ENCODE results near the gene FOCAD.

FOCAD gene

DNA sequence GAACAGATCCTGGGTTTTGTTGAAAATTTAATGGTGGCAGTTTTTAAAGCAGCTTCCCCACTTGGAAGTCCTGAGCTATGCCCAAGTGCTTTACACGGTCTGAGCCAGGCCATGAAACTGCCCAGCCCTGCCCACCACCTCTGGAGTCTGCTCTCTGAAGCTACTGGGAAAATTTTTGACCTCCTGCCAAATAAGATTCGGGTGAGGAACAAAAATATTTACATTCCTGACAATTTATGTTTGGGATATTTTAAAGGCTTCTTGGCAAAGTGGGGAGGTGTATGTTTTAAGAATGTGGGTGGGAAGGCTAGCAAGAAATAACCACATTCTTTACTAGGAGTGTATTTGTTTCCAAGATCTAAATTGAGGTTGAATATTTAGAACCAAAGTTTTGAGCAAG lies 297.4 kb downstream of the FOCAD start:
- DNase-seq (ENCODE audit: low read depth) = peak; percentile 79
- no peak overlapping the region for H3K4me3 ChIP-seq (replicated peaks; ENCODE audit: low read depth, low read length)

DNA sequence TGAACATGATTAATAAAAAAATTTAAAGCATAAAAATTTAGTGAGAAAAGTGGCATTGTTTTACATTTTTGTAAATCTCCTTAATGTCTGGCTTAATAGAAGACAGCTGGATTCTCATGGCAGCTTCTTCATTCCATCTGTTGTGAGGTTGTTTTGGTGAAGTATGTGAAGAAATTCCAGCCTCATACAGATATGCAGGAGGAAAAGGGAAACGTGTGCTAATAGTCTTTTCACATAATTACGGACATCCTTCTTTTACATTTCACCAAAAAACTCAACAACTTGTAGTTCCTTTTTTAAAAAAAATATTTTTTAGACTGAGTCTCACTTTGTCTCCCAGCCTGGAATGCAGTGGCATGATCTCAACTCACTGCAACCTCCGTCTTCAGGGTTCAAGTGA lies 300.4 kb downstream of the FOCAD start:
- no peak for DNase-seq (ENCODE audit: low read depth)
- no peak overlapping the region for H3K4me3 ChIP-seq (replicated peaks; ENCODE audit: low read depth, low read length)
- TF ChIP-seq, protein P1, sequence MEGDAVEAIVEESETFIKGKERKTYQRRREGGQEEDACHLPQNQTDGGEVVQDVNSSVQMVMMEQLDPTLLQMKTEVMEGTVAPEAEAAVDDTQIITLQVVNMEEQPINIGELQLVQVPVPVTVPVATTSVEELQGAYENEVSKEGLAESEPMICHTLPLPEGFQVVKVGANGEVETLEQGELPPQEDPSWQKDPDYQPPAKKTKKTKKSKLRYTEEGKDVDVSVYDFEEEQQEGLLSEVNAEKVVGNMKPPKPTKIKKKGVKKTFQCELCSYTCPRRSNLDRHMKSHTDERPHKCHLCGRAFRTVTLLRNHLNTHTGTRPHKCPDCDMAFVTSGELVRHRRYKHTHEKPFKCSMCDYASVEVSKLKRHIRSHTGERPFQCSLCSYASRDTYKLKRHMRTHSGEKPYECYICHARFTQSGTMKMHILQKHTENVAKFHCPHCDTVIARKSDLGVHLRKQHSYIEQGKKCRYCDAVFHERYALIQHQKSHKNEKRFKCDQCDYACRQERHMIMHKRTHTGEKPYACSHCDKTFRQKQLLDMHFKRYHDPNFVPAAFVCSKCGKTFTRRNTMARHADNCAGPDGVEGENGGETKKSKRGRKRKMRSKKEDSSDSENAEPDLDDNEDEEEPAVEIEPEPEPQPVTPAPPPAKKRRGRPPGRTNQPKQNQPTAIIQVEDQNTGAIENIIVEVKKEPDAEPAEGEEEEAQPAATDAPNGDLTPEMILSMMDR (IDR thresholded peaks at IDR 0.05; ENCODE audit: low read length, missing control alignments) = no peak

More for the DNA sequence above, 297.4 kb downstream of the FOCAD start:
- TF ChIP-seq, protein P1 (IDR thresholded peaks at IDR 0.05; ENCODE audit: low read length, missing control alignments) = no peak

DNA sequence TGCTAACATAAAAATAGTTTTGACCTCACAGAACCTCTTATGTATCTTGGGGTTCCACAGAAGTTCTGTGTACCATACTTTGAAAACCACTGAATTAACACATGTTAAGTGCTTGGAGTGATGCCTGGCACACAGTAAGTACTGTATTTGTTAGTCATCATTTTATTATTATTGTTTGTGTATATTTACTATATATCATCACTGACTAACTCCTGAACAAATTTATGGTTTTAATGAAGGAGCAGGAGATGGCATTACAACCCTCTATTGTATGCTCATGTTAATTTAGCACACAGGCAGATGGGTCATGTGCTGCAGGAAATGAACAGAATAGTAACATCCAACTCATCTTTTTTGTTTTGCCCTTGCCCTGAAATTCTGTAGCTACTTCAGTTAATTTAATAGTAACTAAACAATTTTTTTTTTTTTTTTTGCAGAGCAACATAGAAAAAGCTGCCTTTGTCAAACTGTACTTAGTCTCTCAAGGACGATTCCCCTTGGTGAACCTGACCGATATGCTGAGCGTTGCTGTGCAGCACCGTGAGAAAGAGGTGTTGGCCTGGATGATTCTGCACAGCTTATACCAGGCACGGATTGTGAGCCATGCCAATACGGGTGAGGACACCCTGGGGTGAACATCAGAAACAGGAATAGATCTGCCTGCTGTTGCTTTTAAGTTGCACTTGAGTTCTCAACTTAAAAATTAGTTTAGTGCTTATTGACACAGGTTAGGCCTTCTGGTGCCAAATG lies 302.0 kb downstream of the FOCAD start:
- H3K4me3 ChIP-seq (replicated peaks; ENCODE audit: low read depth, low read length) = no peak overlapping the region
- DNase-seq (ENCODE audit: low read depth) = no peak
- TF ChIP-seq, protein P1 (IDR thresholded peaks at IDR 0.05; ENCODE audit: low read length, missing control alignments) = no peak

DNA sequence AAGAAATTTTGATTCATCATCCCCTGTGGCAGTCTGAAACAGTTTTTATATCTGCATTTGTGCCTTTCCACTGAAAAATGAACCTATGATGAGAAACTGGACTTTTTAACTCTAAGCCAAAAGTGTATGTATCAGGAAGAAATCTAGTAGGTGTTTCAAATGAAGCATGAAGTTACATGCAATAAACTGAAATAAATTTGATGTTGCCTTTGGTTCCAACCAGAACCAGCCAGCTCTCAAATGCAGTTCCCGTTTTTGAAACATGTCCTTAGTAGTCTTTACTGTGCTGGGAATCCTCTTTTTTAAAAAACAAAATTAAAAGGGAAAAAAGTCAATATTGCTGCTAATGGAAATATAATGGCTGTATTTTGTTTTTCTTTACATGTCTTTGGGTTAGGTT lies 303.5 kb downstream of the FOCAD start:
- no peak for DNase-seq (ENCODE audit: low read depth)
- no peak overlapping the region for H3K4me3 ChIP-seq (replicated peaks; ENCODE audit: low read depth, low read length)
- TF ChIP-seq, protein P1 (IDR thresholded peaks at IDR 0.05; ENCODE audit: low read length, missing control alignments) = no peak

GRCh38 chr9:20988061-20988460 lies 304.0 kb downstream of the FOCAD start:
- TF ChIP-seq, protein P1 (IDR thresholded peaks at IDR 0.05; ENCODE audit: low read length, missing control alignments) = no peak
- no peak overlapping the region for H3K4me3 ChIP-seq (replicated peaks; ENCODE audit: low read depth, low read length)
- no peak for DNase-seq (ENCODE audit: low read depth)

- TF ChIP-seq, protein P1 (IDR thresholded peaks at IDR 0.05; ENCODE audit: low read length, missing control alignments) = no peak
- no peak overlapping the region for H3K4me3 ChIP-seq (replicated peaks; ENCODE audit: low read depth, low read length)
- peak; percentile 46 for DNase-seq (ENCODE audit: low read depth)
These were observed 304.7 kb downstream of the FOCAD start for GRCh38 chr9:20988671-20989315.

Measured in fibroblast of pulmonary artery (primary cell).